GM12878 (cell line): ENCODE results near the gene CACNA1A.

Source experiments
- EED ChIP-seq: sonication (generic); IDR thresholded peaks from 2 replicates; pipeline ENCODE4 v1.6.1; 2016; ENCODE audit warnings: antibody characterized with exemption, low read depth
- EGR1 ChIP-seq, 2 experiments: IDR thresholded peaks; 1 replicate in 1 of 2; 2 replicates in 1 of 2; pipeline ENCODE4 v1.6.1; 2011 to 2012; ENCODE audit warnings: low read depth in 2 of 2, low read length in 2 of 2, borderline replicate concordance in 1 of 2, mild to moderate bottlenecking in 1 of 2, moderate library complexity in 1 of 2
- EP300 ChIP-seq, 2 experiments: fragments of 150-350 bp in 1 of 2; IDR thresholded peaks; 2 replicates each; pipeline ENCODE4 v1.6.1; 2011 to 2012; ENCODE audit warnings: low read depth in 2 of 2, low read length in 2 of 2, borderline replicate concordance in 1 of 2, improper control_type of control experiment in 1 of 2, inconsistent platforms in 1 of 2; ENCODE audit not compliant: control insufficient read depth in 1 of 2
- JUNB ChIP-seq: IDR thresholded peaks from 2 replicates; pipeline ENCODE4 v1.6.1; 2016; ENCODE audit warnings: antibody characterized with exemption, mild to moderate bottlenecking
- NRF1 ChIP-seq: conservative IDR thresholded peaks from 2 replicates; pipeline ENCODE4 v1.6.1; 2011; ENCODE audit warnings: mild to moderate bottlenecking, low read depth, low read length, improper control_type of control experiment
- POLR2AphosphoS5 ChIP-seq: IDR thresholded peaks from 2 replicates; pipeline ENCODE4 v1.6.1; 2011; ENCODE audit warnings: mild to moderate bottlenecking, low read length, inconsistent platforms
- YBX1 ChIP-seq: fragments of 450-650 bp; IDR thresholded peaks from 2 replicates; pipeline ENCODE4 v1.6.1; 2016; ENCODE audit warnings: antibody characterized with exemption
- TF ChIP-seq, protein P1 (sequence below), 3 experiments: IDR thresholded peaks in 2 of 3; conservative IDR thresholded peaks in 1 of 3; 2 replicates each; pipeline ENCODE4 v1.5.1; 2011; ENCODE audit warnings: low read depth in 3 of 3, low read length in 3 of 3, mild to moderate bottlenecking in 3 of 3, control low read depth in 2 of 3, moderate library complexity in 2 of 3, inconsistent platforms in 1 of 3, mixed read lengths in 1 of 3; ENCODE audit not compliant: control insufficient read depth in 2 of 3, insufficient read depth in 1 of 3; ENCODE audit errors: extremely low read depth in 1 of 3

- TF ChIP-seq EP300 (IDR thresholded peaks at IDR 0.05; ENCODE audit: borderline replicate concordance in 1 of 2, control insufficient read depth in 1 of 2, low read depth in 2 of 2, low read length in 2 of 2) (no peak), EGR1 (IDR thresholded peaks at IDR 0.05; ENCODE audit: borderline replicate concordance in 1 of 2, low read depth in 2 of 2, low read length in 2 of 2) (no peak), NRF1 (no peak), EED (no peak), POLR2AphosphoS5 (no peak), JUNB (no peak), YBX1 (no peak)
- TF ChIP-seq, protein P1, sequence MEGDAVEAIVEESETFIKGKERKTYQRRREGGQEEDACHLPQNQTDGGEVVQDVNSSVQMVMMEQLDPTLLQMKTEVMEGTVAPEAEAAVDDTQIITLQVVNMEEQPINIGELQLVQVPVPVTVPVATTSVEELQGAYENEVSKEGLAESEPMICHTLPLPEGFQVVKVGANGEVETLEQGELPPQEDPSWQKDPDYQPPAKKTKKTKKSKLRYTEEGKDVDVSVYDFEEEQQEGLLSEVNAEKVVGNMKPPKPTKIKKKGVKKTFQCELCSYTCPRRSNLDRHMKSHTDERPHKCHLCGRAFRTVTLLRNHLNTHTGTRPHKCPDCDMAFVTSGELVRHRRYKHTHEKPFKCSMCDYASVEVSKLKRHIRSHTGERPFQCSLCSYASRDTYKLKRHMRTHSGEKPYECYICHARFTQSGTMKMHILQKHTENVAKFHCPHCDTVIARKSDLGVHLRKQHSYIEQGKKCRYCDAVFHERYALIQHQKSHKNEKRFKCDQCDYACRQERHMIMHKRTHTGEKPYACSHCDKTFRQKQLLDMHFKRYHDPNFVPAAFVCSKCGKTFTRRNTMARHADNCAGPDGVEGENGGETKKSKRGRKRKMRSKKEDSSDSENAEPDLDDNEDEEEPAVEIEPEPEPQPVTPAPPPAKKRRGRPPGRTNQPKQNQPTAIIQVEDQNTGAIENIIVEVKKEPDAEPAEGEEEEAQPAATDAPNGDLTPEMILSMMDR (IDR thresholded peaks at IDR 0.05 in 2 of 3, conservative IDR thresholded peaks at IDR 0.05 in 1 of 3; ENCODE audit: control insufficient read depth in 2 of 3, extremely low read depth in 1 of 3, insufficient read depth in 1 of 3, low read depth in 3 of 3, low read length in 3 of 3) = no peak
These were observed 143.0 kb downstream of the CACNA1A start for GRCh38 chr19:13363245-13363644.
